GM06990 (cell line): ENCODE results near the gene ANAPC16.

Source experiments
- DNase-seq: peaks from one replicate; pipeline ENCODE4 v3.0.0-alpha.2; 2011; ENCODE audit not compliant: insufficient read length; ENCODE audit errors: extremely low read depth
- H3K27me3 ChIP-seq: replicated peaks from 2 replicates; pipeline ENCODE4 v1.6.0; 2011; ENCODE audit warnings: low read length; ENCODE audit not compliant: control insufficient read depth, insufficient read depth
- H3K36me3 ChIP-seq: 2 replicates; pipeline ENCODE4 v1.5.1; 2011; ENCODE audit warnings: low read length; ENCODE audit not compliant: control insufficient read depth, insufficient read depth
- H3K4me3 ChIP-seq: replicated peaks from 2 replicates; pipeline ENCODE4 v1.5.1; 2011; ENCODE audit warnings: low read depth, mild to moderate bottlenecking, control low read depth, low read length
- TF ChIP-seq, protein P1 (sequence below): IDR thresholded peaks from 2 replicates; pipeline ENCODE4 v1.5.1; 2011; ENCODE audit warnings: low read length, control low read depth, mild to moderate bottlenecking, inconsistent platforms; ENCODE audit not compliant: insufficient read depth, poor library complexity, severe bottlenecking

Gene ANAPC16

DNA sequence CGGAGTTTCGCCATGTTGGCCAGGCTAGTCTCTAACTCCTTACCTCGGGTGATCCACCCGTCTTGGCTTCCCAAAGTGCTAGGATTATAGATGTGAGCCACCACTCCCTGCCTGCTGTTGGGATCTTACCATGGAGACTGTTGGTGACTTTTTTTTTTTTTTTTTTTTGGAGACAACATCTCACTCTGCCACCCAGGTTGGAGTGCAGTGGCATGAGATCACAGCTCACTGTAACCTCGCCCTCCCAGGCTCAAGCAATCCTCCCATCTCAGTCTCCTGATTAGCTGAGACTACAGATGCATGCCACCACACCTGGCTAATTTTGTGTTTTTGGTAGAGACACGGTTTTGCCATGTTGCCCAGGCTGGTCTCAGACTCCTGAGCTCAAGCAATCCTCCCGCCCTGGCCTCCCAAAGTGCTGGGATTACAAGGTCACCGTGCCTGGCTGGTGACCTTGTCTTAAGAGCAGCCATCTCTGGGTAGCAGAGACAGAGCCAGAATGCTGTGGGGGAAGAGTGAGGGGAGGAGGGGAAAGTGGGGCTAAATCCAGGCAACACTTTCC, 26.0 kb downstream of the ANAPC16 start:
- TF ChIP-seq, protein P1, sequence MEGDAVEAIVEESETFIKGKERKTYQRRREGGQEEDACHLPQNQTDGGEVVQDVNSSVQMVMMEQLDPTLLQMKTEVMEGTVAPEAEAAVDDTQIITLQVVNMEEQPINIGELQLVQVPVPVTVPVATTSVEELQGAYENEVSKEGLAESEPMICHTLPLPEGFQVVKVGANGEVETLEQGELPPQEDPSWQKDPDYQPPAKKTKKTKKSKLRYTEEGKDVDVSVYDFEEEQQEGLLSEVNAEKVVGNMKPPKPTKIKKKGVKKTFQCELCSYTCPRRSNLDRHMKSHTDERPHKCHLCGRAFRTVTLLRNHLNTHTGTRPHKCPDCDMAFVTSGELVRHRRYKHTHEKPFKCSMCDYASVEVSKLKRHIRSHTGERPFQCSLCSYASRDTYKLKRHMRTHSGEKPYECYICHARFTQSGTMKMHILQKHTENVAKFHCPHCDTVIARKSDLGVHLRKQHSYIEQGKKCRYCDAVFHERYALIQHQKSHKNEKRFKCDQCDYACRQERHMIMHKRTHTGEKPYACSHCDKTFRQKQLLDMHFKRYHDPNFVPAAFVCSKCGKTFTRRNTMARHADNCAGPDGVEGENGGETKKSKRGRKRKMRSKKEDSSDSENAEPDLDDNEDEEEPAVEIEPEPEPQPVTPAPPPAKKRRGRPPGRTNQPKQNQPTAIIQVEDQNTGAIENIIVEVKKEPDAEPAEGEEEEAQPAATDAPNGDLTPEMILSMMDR, result no peak
- no peak for DNase-seq
- no peaks in the 10 kb centered on the region for H3K27me3 ChIP-seq
- H3K36me3 ChIP-seq, result no peaks in the 10 kb centered on the region; the same call in 1 of the 2 replicates
- H3K4me3 ChIP-seq, result no peak overlapping the region

DNA sequence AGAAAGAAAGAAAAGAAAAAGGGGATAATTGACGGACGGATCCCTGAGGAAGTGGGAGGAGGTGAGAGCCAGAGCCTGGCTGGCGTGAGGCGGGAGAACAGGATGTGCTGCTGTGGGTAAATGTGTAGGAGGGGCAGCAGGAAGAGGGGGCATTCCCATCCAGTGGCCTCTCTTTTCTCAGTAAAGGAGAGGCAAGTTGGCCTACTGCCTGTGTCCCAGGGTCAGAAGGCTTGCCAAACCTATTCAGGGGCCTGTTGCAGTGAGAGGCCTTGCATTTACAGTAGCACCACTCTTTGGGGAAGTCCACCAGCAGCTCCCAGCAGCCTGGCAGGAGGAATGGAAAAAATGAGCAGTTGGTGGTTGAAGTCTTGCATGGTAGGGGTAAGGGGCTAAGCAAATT, 26.9 kb downstream of the ANAPC16 start:
- TF ChIP-seq, protein P1, result no peak
- Histone ChIP-seq H3K4me3 (no peak overlapping the region), H3K36me3 (no peaks in the 10 kb centered on the region), H3K27me3 (no peaks in the 10 kb centered on the region)
- DNase-seq, result no peak

GRCh38 chr10:72243822-72244437, 28.1 kb downstream of the ANAPC16 start:
- DNase-seq, result no peak
- Histone ChIP-seq H3K36me3 (no peaks in the 10 kb centered on the region), H3K4me3 (no peak overlapping the region), H3K27me3 (no peaks in the 10 kb centered on the region)
- TF ChIP-seq, protein P1, result peak; percentile 21

DNA sequence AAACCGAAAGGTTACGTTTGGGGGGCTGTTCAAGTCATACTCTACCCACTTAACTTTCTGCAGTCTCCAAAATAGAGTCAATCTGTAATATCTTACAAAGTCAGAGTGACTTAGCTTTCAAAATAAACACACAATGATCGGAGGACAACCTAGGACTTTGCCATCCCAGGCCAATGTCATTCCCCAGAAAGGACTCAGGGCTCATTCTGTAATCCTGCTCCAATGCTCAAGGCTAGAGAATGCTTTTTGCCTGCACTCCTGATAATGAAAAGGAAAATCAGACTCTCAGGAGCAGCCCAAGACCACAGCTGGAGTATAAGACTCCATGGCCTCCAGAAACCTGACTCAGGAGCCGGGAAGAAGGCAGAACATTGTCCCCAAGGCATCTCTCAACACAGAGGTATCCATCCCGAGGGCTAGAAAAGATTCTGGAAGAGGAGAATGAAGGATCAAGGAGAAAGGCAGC, 28.8 kb downstream of the ANAPC16 start:
- Histone ChIP-seq H3K27me3 (no peaks in the 10 kb centered on the region), H3K4me3 (no peak overlapping the region), H3K36me3 (no peaks in the 10 kb centered on the region)
- TF ChIP-seq, protein P1, result no peak
- no peak for DNase-seq

- no peaks in the 10 kb centered on the region for H3K36me3 ChIP-seq
- no peaks in the 10 kb centered on the region for H3K27me3 ChIP-seq
- DNase-seq, result no peak
- no peak overlapping the region for H3K4me3 ChIP-seq
- TF ChIP-seq, protein P1, result no peak
Measured at GRCh38 chr10:72245949-72246525, 30.2 kb downstream of the ANAPC16 start.
